PC-9 (cell line): Measurements from ENCODE around the gene APBA2. TPM values are rescaled to one million over a fixed set of nuclear protein-coding genes. Genes with fewer than 3 reads are reported as not detected.

Experiments
- BruUV-seq: library from RNA; stranded (reverse); fragments of 400-500 nt; replicated peaks from 2 replicates; lab custom pipeline; 2021; lab: Mats Ljungman, UMichigan
- CTCF ChIA-PET: fragments of 300-600 bp; sonication (Branson Sonifier 250); formaldehyde crosslinking; loops from one replicate; lab custom pipeline; 2022; ENCODE audit warnings: antibody characterized with exemption; lab: Charles Lee
- POLR2A ChIA-PET: fragments of 300-600 bp; sonication (Branson Sonifier 250); formaldehyde crosslinking; loops from one replicate; lab custom pipeline; 2022; ENCODE audit warnings: antibody characterized with exemption; ENCODE audit not compliant: unreplicated experiment; lab: Charles Lee
- DNase-seq, 2 experiments: peaks; one replicate each; pipeline versions ENCODE4 v3.0.0 to v3.0.0-alpha.2; 2015 to 2022; ENCODE audit warnings: mixed read lengths in 1 of 2
- H2AFZ ChIP-seq: fragments of 200-600 bp; sonication (generic); 2 replicates; pipeline ENCODE4 v1.8.1; 2017; ENCODE audit warnings: antibody characterized with exemption
- H3F3A ChIP-seq: fragments of 200-600 bp; sonication (generic); 2 replicates; pipeline ENCODE4 v1.8.1; 2017; ENCODE audit warnings: antibody characterized with exemption, mild to moderate bottlenecking, low read depth; ENCODE audit not compliant: insufficient read depth
- H3K27ac ChIP-seq: fragments of 200-600 bp; sonication (generic); 2 replicates; pipeline ENCODE4 v1.6.1; 2016; ENCODE audit warnings: mixed run types
- H3K27me3 ChIP-seq: fragments of 200-600 bp; sonication (generic); 2 replicates; pipeline ENCODE4 v1.6.1; 2016; ENCODE audit warnings: low read depth, mixed run types; ENCODE audit not compliant: insufficient read depth
- H3K36me3 ChIP-seq: fragments of 200-600 bp; sonication (generic); 2 replicates; pipeline ENCODE4 v1.6.1; 2016; ENCODE audit warnings: low read depth, mixed run types
- H3K4me1 ChIP-seq: fragments of 200-600 bp; sonication (generic); replicated peaks from 2 replicates; pipeline ENCODE4 v1.6.1; 2016; ENCODE audit warnings: mixed run types; ENCODE audit not compliant: insufficient read depth
- H3K4me2 ChIP-seq: fragments of 200-600 bp; sonication (generic); 2 replicates; pipeline ENCODE4 v1.6.1; 2017; ENCODE audit warnings: mixed run types
- H3K4me3 ChIP-seq: fragments of 200-600 bp; sonication (generic); 2 replicates; pipeline ENCODE4 v1.6.1; 2016; ENCODE audit warnings: mixed run types
- H3K79me2 ChIP-seq: fragments of 200-600 bp; sonication (generic); 2 replicates; pipeline ENCODE4 v1.6.1; 2017; ENCODE audit warnings: low read depth, mixed run types
- H3K9me2 ChIP-seq: fragments of 200-600 bp; sonication (generic); 2 replicates; pipeline ENCODE4 v1.8.1; 2017; ENCODE audit warnings: mild to moderate bottlenecking; ENCODE audit not compliant: insufficient read depth
- H3K9me3 ChIP-seq: fragments of 200-600 bp; sonication (generic); 2 replicates; pipeline ENCODE4 v1.8.1; 2016; ENCODE audit warnings: low read depth; ENCODE audit not compliant: insufficient read depth
- H4K20me1 ChIP-seq: fragments of 200-600 bp; sonication (generic); 2 replicates; pipeline ENCODE4 v1.8.1; 2017; ENCODE audit not compliant: insufficient read depth
- EZH2 ChIP-seq: fragments of 200-600 bp; sonication (generic); IDR thresholded peaks from 2 replicates; pipeline ENCODE4 v1.8.0; 2017; ENCODE audit warnings: antibody characterized with exemption, low read depth
- intact Hi-C: fragments of 100-400 bp; cut with micrococcal nuclease; formaldehyde crosslinking; loops from one replicate; pipeline ENCODE4 v1.10.0; 2022; ENCODE audit not compliant: unreplicated experiment
- total RNA-seq: library from RNA; stranded (reverse); gene quantifications from 2 replicates; pipeline ENCODE4 v1.2.3, GENCODE V29; 2021
- TF ChIP-seq, protein P1 (sequence below): fragments of 200-600 bp; sonication (generic); conservative IDR thresholded peaks from 2 replicates; pipeline ENCODE4 v1.6.1; 2017; ENCODE audit warnings: mixed run types, antibody characterized with exemption, mild to moderate bottlenecking, moderate library complexity

The APBA2 gene
- total RNA-seq, 1 experiment from 2014 or later = not detected

DNA sequence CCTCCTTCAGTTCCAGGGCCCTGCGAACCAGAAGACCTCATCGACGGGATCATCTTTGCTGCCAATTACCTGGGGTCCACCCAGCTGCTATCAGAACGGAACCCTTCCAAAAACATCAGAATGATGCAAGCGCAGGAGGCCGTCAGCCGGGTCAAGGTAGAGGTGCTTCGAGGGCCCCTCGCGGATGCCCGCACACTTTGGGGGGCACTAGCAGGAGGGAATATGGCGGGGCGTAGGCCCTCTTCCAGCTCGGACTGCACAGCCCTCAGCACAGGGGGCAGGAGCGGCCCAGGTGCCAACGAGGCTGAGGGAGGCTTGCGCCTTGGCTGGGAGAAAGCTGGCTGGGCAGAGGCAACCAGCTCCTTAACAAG is 207.3 kb downstream of the APBA2 start:
- POLR2A ChIA-PET = no interaction called here
- H3K27me3 ChIP-seq = peaks cover 60% of the 10 kb centered on the region
- no peaks in the 10 kb centered on the region for H3K9me3 ChIP-seq
- intact Hi-C loops = no loop called here
- no peaks in the 10 kb centered on the region for H4K20me1 ChIP-seq
- no peaks in the 10 kb centered on the region for H3K36me3 ChIP-seq
- no peak overlapping the region for H3K4me2 ChIP-seq
- H3K79me2 ChIP-seq = no peaks in the 10 kb centered on the region
- H3K27ac ChIP-seq = no peak overlapping the region
- DNase-seq = no peak
- no TSS peak for BruUV-seq
- H3F3A ChIP-seq = no peaks in the 10 kb centered on the region
- H2AFZ ChIP-seq = no peak overlapping the region
- TF ChIP-seq, protein P1, sequence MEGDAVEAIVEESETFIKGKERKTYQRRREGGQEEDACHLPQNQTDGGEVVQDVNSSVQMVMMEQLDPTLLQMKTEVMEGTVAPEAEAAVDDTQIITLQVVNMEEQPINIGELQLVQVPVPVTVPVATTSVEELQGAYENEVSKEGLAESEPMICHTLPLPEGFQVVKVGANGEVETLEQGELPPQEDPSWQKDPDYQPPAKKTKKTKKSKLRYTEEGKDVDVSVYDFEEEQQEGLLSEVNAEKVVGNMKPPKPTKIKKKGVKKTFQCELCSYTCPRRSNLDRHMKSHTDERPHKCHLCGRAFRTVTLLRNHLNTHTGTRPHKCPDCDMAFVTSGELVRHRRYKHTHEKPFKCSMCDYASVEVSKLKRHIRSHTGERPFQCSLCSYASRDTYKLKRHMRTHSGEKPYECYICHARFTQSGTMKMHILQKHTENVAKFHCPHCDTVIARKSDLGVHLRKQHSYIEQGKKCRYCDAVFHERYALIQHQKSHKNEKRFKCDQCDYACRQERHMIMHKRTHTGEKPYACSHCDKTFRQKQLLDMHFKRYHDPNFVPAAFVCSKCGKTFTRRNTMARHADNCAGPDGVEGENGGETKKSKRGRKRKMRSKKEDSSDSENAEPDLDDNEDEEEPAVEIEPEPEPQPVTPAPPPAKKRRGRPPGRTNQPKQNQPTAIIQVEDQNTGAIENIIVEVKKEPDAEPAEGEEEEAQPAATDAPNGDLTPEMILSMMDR = no peak
- TF ChIP-seq EZH2 = no peak
- no peak overlapping the region for H3K4me3 ChIP-seq
- no peaks in the 10 kb centered on the region for H3K9me2 ChIP-seq
- CTCF ChIA-PET = no interaction called here
- no peaks in the 10 kb centered on the region for H3K4me1 ChIP-seq

DNA sequence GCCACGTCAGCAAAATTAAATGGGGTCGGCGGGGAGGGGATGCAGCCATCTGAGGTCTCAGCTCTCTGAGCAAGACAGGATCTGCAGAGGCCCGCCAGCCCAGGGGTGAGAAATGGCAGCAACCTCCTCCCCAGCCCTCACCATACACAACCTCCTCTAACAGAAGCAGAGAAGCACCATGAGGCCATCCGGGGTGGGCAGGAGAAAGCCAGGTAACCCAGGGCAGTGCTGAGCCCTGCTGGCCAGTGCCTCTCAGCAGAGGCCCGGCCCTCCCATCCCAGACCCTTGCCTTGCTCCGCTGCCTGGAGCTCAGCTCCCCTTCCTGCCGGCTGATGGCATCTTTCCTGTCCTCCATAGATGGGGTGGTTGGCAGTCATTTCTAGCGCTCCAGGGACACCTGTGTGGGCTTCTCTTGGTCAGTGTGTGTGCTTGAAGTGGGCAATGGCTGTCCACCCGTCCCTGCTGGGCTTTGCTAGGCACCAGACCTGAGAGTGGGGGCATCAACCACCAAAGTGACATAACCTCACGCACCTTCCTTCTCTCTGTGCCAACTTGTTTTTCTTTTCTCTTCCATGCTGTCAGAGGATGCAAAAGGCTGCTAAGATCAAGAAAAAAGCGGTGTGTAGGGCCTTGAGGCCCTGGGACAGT is 208.0 kb downstream of the APBA2 start:
- DNase-seq = no peak
- CTCF ChIA-PET = no interaction called here
- no peaks in the 10 kb centered on the region for H3F3A ChIP-seq
- no peak overlapping the region for H2AFZ ChIP-seq
- H3K79me2 ChIP-seq = no peaks in the 10 kb centered on the region
- H3K4me1 ChIP-seq = no peaks in the 10 kb centered on the region
- no peaks in the 10 kb centered on the region for H3K9me3 ChIP-seq
- no peak overlapping the region for H3K4me3 ChIP-seq
- H3K36me3 ChIP-seq = no peaks in the 10 kb centered on the region
- intact Hi-C loops = no loop called here
- no peaks in the 10 kb centered on the region for H4K20me1 ChIP-seq
- POLR2A ChIA-PET = no interaction called here
- H3K4me2 ChIP-seq = no peak overlapping the region
- BruUV-seq = no TSS peak
- no peak for TF ChIP-seq EZH2
- H3K27ac ChIP-seq = no peak overlapping the region
- H3K27me3 ChIP-seq = peaks cover 67% of the 10 kb centered on the region
- no peaks in the 10 kb centered on the region for H3K9me2 ChIP-seq

DNA sequence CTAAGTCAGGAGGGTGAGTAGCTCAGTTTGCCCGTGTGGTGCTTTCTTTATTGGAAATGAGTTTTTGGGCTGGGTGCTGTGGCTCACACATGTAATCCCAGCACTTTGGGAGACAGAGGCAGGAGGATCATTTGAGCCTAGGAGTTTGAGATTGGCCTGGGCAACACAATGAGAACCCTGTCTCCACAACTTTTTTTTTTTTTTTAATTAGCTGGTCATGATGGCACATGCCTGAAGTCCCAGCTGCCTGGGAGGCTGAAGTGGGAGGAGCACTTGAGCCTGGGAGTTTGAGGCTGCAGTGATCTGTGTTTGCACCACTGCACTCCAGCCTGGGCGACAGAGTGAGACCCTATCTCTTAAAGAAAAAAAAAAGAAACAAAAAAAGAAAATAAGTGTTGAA is 208.9 kb downstream of the APBA2 start:
- H3K9me2 ChIP-seq = no peaks in the 10 kb centered on the region
- POLR2A ChIA-PET = no interaction called here
- no peaks in the 10 kb centered on the region for H3F3A ChIP-seq
- no peak overlapping the region for H2AFZ ChIP-seq
- no peak overlapping the region for H3K4me3 ChIP-seq
- no peaks in the 10 kb centered on the region for H3K9me3 ChIP-seq
- BruUV-seq = no TSS peak
- TF ChIP-seq, protein P1 = no peak
- TF ChIP-seq EZH2 = no peak
- H3K27ac ChIP-seq = no peak overlapping the region
- no peaks in the 10 kb centered on the region for H4K20me1 ChIP-seq
- H3K27me3 ChIP-seq = peaks cover 74% of the 10 kb centered on the region
- H3K36me3 ChIP-seq = no peaks in the 10 kb centered on the region
- no peaks in the 10 kb centered on the region for H3K79me2 ChIP-seq
- no peak for DNase-seq
- no peak overlapping the region for H3K4me2 ChIP-seq
- intact Hi-C loops = no loop called here
- no peaks in the 10 kb centered on the region for H3K4me1 ChIP-seq
- CTCF ChIA-PET = no interaction called here

DNA sequence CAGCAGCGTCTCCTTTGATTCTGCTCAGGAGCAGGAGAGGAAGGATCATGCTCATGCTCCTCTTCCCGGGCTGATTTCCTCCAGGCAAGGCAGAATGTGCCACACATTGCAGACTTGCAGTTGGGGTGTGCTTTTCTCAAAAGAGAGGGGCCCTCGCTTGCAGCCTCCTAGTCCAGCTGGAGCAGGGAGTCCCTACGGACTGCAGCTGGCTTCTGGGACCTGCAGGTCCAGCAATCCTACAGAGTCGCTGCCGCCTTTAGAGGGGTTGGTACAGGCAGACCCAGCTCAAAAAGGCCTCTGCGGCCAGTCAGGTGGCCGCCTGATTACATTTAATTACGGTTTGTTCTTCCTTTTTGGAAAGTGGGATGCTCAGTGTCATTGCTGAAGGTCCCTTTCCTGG is 210.0 kb downstream of the APBA2 start:
- Histone ChIP-seq H3K4me1 (no peaks in the 10 kb centered on the region), H3K4me2 (no peak overlapping the region), H3K27ac (no peak overlapping the region), H3K79me2 (no peaks in the 10 kb centered on the region), H3K36me3 (no peaks in the 10 kb centered on the region), H3K9me2 (no peaks in the 10 kb centered on the region), H3F3A (no peaks in the 10 kb centered on the region), H3K27me3 (peaks cover 83% of the 10 kb centered on the region), H2AFZ (no peak overlapping the region), H4K20me1 (no peaks in the 10 kb centered on the region), H3K4me3 (no peak overlapping the region), H3K9me3 (no peaks in the 10 kb centered on the region)
- no peak for DNase-seq
- intact Hi-C loops = no loop called here
- BruUV-seq = no TSS peak
- TF ChIP-seq, protein P1 = no peak
- no peak for TF ChIP-seq EZH2
- POLR2A ChIA-PET = no interaction called here
- CTCF ChIA-PET = no interaction called here
